Measurements from ENCODE around the gene NUBPL. TPM values are rescaled to one million over a fixed set of nuclear protein-coding genes. Genes with fewer than 3 reads are reported as not detected.

The NUBPL gene
- total and polyA plus RNA-seq, 12 donors: 3.6 to 27.3 (median 16.9) TPM

DNA sequence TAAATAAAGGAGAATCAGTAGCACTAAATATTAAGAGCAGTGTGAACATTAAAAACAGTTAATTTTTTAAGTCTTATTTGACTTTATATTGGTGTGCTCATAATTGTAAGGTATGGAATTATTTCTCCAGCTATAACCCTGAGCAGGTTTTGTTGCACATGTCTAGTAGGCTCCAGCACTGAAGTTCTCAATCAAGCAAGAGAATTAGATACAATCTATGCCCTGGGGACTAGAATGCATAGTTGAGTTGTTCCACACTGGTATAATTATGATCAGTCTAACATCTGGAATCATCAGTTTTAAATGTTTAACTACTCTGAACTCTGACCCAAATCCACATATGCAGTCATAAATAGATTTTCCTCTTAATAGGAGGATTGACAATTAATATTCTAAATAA lies 258.1 kb downstream of the NUBPL start:
- H3K36me3 ChIP-seq (replicated peaks in 1 of 2): no peaks in the 10 kb centered on the region
- no peaks in the 10 kb centered on the region for H3K9me3 ChIP-seq (replicated peaks in 1 of 3)
- no peaks in the 10 kb centered on the region for H3K27me3 ChIP-seq
- no peak overlapping the region for H3K4me3 ChIP-seq
- intact Hi-C loops (cut with DNase I): no loop called here
- no peak for TF ChIP-seq POLR2A (IDR thresholded peaks at IDR 0.05)
- TF ChIP-seq, protein P1, sequence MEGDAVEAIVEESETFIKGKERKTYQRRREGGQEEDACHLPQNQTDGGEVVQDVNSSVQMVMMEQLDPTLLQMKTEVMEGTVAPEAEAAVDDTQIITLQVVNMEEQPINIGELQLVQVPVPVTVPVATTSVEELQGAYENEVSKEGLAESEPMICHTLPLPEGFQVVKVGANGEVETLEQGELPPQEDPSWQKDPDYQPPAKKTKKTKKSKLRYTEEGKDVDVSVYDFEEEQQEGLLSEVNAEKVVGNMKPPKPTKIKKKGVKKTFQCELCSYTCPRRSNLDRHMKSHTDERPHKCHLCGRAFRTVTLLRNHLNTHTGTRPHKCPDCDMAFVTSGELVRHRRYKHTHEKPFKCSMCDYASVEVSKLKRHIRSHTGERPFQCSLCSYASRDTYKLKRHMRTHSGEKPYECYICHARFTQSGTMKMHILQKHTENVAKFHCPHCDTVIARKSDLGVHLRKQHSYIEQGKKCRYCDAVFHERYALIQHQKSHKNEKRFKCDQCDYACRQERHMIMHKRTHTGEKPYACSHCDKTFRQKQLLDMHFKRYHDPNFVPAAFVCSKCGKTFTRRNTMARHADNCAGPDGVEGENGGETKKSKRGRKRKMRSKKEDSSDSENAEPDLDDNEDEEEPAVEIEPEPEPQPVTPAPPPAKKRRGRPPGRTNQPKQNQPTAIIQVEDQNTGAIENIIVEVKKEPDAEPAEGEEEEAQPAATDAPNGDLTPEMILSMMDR (IDR thresholded peaks at IDR 0.05): no peak
- DNase-seq: no peak
- H3K27ac ChIP-seq: no peak overlapping the region
- no peaks in the 10 kb centered on the region for H3K4me1 ChIP-seq (replicated peaks in 1 of 2)

DNA sequence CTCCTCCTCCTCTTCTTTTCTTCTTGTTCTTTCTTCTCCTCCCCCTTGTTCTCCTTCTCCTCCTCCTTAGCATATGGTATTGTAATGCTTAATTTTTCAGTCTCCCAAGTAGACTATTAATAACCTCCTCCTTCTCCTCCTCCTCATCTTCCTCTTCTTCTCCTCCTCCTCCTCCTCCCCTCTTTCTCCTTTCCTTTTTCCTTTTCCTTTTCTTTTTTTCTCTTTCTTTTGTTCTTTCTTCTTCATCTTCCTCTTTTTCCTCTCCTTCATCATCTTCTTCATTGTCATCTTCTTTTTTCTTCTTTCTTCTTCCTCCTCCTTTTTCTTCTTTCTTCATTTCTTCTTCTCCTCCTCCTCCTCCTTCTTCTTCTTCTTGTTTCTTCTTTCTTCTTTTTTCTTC lies 264.3 kb downstream of the NUBPL start:
- Histone ChIP-seq H3K36me3 (replicated peaks in 1 of 2) (no peaks in the 10 kb centered on the region), H3K27me3 (no peaks in the 10 kb centered on the region), H3K4me3 (no peak overlapping the region), H3K9me3 (replicated peaks in 1 of 3) (no peaks in the 10 kb centered on the region), H3K4me1 (replicated peaks in 1 of 2) (no peaks in the 10 kb centered on the region), H3K27ac (no peak overlapping the region)
- TF ChIP-seq, protein P1 (IDR thresholded peaks at IDR 0.05): no peak
- TF ChIP-seq POLR2A (IDR thresholded peaks at IDR 0.05): no peak
- no peak for DNase-seq
- intact Hi-C loops (cut with DNase I): no loop called here

DNA sequence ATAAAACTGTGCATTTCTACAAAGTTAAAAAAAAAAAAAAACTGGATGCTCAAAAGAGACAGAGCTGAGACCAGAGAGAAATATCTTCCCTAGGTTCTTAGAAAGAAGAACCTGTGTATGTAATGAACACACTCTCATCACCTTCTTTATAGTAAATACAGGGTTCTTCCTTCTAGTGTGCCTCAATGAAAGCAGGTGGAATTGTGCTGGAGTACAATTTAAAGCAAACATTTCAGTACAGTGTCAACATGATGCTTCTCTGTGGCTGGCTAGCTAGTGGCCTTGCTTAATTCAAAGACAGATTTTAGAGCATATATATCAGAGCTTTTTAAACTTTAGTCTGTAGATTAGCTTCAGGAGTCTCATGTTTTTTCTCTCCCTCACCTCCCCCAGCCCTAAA lies 266.1 kb downstream of the NUBPL start:
- no peaks in the 10 kb centered on the region for H3K4me1 ChIP-seq (replicated peaks in 1 of 2)
- no peak for DNase-seq
- TF ChIP-seq, protein P1 (IDR thresholded peaks at IDR 0.05): no peak
- TF ChIP-seq POLR2A (IDR thresholded peaks at IDR 0.05): no peak
- no peaks in the 10 kb centered on the region for H3K36me3 ChIP-seq (replicated peaks in 1 of 2)
- H3K9me3 ChIP-seq (replicated peaks in 1 of 3): no peaks in the 10 kb centered on the region
- no peak overlapping the region for H3K27ac ChIP-seq
- H3K4me3 ChIP-seq: no peak overlapping the region
- H3K27me3 ChIP-seq: no peaks in the 10 kb centered on the region
- intact Hi-C loops (cut with DNase I): no loop called here

DNA sequence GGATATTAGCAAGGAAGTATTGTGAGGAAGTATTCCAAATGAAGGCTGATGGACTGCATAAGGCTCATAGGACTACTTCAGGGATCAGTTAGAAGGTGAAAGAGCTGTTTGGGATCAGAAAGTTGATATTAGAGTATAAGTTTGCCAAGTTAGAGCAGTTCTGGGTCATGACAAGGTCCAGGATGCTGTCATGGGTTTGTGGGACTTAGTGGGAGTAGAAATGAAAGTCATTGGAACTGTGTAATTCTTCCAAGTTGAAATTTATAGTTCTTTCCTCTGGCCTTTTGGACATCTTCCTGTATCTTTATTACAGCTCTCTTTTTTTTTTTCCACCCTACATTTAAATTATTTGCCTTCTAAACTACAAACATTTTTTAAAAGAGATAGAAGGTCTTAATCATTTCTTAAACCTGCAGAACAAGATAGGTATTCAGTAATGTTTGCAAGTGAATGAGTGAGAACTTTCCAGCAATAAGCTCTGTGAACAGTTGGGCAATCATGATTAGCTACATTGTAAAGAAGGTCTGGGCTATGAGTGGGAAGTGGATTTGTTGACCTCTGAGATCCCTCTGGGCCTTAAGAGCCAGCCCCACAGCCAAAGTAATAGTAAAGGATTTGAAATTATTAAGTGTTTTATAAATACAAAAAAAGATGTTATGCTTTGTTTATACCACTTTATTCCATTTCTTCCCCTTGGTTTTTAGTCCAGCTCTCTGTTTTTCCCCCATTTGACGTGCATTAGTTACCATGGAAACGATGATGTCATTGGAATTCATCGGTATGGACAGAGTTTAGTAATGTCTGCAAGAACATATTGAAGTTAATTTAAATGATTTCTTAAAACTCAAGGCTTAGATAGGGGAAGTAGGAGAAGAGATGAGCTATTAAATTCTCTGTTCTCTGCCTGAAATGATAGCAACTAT lies 268.0 kb downstream of the NUBPL start:
- Histone ChIP-seq H3K27ac (no peak overlapping the region), H3K27me3 (no peaks in the 10 kb centered on the region), H3K4me1 (replicated peaks in 1 of 2) (no peaks in the 10 kb centered on the region), H3K4me3 (no peak overlapping the region), H3K36me3 (replicated peaks in 1 of 2) (no peaks in the 10 kb centered on the region), H3K9me3 (replicated peaks in 1 of 3) (no peaks in the 10 kb centered on the region)
- no peak for DNase-seq
- 74 to 85% (median 80%) methylated on average over 3 of the region's 3 CpGs for WGBS, 4 donors
- TF ChIP-seq, protein P1 (IDR thresholded peaks at IDR 0.05): no peak
- TF ChIP-seq POLR2A (IDR thresholded peaks at IDR 0.05): no peak
- intact Hi-C loops (cut with DNase I): no loop called here

Data from adrenal gland (tissue), 12 donors.